GM21576 (cell line): ENCODE results near the gene CFD.
"Not testable (repeated sequence)": the region's sequence is repeated elsewhere in the genome, so short reads cannot be mapped to it uniquely, and the experiment has no call there.

Experiments
- ATAC-seq: cut with Tn5 transposase; IDR thresholded peaks from one replicate; pipeline ENCODE4 v1.9.1; 2021; ENCODE audit warnings: mild to moderate bottlenecking, moderate library complexity; ENCODE audit not compliant: unreplicated experiment

CFD gene

DNA sequence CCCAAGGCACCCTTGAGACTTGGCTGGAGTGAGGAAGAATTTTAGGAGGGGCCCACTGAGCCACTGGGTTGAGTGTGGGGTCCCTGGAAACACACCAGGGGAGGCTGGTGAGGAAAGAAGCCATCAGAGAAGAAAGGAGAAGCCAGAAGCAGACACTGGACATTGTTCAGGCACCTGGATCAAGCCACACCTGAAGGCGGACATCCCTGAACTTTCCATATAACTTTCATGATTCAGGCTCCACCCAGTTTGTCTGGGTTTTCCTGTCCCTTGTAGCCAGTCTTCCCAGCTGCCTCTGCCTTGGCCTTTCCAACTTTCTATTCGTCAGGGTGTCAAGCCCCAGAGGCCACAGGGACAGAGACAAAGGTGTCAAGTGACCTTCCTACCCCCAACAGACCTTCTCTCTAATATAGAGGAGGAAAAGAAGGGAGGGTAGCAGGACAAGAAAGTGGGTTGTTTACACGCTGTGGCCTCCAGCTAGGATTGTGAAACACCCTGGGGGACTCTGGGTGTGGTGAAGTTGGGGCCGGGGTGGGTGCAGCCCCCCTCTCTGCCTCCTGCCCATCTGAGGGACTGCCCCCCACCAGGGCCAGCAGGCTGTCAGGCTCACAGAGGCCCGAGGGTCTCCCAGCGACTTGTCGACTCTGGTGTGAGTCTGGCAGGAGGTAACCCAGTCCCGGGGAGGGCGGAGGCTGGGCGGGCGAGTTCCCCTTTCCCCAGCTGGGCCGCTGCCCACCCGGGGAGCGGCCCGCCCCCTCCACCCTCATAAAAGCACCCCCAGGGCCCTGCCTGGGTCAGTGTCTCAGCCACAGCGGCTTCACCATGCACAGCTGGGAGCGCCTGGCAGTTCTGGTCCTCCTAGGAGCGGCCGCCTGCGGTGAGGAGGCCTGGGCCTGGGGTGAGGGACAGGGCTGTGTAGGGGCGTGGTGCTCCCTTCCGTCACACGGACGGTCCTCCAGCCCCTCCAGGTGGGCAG, at the start of gene CFD:
Gene CFD, plus strand, starts transcription at position 797 of the 976 bp plus-strand sequence. Its CDS starts 26 bp downstream, at position 823.
- ATAC-seq: no peak

GRCh38 chr19:810077-810855, 49.2 kb upstream of the CFD start:
- no peak for ATAC-seq

DNA sequence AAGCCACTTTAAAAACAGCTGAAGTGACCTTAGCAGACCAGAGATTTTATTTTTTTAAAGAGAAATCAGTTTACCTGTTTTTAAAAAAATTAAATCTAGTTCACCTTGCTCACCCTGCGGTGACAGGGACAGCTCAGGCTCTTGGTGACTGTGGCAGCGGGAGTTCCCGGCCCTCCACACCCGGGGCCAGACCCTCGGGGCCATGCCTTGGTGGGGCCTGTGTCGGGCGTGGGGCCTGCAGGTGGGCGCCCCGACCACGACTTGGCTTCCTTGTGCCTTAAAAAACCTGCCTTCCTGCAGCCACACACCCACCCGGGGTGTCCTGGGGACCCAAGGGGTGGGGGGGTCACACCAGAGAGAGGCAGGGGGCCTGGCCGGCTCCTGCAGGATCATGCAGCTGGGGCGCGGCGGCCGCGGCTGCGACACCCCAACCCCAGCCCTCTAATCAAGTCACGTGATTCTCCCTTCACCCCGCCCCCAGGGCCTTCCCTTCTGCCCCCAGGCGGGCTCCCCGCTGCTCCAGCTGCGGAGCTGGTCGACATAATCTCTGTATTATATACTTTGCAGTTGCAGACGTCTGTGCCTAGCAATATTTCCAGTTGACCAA, 48.5 kb upstream of the CFD start:
- ATAC-seq: no peak

DNA sequence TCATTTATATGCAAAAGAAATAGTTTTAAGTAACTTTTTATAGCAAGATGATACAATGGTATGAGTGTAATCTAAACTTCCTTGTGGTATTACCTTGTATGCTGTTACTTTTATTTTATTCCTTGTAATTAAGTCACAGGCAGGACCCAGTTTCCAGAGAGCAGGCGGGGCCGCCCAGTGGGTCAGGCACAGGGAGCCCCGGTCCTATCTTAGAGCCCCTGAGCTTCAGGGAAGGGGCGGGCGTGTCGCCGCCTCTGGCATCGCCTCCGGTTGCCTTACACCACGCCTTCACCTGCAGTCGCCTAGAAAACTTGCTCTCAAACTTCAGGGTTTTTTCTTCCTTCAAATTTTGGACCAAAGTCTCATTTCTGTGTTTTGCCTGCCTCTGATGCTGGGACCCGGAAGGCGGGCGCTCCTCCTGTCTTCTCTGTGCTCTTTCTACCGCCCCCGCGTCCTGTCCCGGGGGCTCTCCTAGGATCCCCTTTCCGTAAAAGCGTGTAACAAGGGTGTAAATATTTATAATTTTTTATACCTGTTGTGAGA, 47.9 kb upstream of the CFD start:
- ATAC-seq: no peak

- no peak for ATAC-seq
Measured at GRCh38 chr19:812049-812746, 47.3 kb upstream of the CFD start.

DNA sequence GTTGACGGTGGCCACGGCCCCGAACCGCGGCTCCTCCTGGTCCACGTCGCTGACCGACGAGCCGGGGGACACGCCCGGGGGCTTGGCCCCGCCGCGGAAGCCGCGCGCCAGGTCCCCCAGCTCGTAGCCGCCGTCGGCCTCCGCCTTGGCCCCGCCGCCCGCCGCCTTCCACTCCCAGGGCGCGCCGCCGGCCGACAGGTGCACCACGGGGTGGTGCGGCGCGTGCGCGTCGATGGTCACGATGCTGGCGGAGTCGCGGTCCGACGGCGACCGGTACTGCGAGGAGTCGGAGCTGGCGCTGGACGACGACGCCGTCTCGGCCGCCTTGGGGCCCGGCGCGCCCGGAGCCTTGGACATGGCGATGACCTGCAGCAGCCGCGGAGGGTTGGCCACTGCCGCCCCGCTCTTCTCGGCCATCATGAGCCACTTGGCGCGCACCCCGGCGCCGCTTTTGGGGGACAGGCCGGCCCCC, 46.7 kb upstream of the CFD start:
- ATAC-seq: no peak

DNA sequence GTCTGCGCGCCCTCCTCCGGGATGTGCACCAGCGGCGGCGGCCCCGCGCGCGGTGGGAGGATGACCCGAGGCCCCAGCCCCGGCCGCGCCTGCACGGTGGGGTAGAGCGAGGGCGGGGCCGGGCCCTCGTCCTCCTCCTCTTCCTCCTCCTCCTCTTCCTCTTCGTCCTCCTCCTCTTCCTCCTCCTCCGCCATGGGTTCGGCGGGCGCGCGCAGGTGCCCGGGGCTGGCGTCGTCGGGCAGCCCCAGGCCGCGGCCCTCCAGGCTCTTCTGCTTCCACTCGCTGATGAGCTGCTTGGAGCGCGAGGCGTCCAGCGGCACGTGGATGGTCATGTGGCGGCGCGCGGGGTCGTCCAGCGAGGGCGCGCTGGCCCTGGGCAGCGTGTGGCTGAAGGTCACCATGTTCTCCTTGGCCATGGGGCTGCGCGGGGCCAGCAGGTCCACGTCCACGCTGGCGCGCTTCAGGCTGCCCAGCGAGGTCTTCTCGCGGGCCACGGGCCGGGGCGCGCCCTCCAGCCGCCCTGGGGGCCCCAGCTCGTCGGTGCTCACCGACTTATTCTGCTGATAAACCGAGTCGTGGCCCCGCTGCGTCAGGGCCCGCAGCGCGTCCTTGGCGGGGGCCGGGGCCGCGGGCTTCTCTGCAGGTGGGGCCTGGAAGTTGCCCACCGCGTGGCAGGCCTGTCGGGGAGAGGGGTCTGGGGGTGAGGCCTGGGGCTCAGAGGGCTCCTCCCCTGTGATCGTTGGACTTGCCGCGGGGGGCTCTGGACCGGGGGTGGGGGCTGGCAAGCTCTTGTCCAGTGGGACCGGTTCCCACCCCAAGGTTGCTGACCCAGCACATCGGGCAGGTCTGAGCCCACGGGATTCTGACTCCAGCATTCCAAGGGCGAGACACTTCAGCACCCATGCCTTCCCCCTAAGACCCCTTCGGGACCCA, 46.0 kb upstream of the CFD start:
- no peak for ATAC-seq

- ATAC-seq: no peak
Measured at GRCh38 chr19:814152-815078, 45.0 kb upstream of the CFD start.

DNA sequence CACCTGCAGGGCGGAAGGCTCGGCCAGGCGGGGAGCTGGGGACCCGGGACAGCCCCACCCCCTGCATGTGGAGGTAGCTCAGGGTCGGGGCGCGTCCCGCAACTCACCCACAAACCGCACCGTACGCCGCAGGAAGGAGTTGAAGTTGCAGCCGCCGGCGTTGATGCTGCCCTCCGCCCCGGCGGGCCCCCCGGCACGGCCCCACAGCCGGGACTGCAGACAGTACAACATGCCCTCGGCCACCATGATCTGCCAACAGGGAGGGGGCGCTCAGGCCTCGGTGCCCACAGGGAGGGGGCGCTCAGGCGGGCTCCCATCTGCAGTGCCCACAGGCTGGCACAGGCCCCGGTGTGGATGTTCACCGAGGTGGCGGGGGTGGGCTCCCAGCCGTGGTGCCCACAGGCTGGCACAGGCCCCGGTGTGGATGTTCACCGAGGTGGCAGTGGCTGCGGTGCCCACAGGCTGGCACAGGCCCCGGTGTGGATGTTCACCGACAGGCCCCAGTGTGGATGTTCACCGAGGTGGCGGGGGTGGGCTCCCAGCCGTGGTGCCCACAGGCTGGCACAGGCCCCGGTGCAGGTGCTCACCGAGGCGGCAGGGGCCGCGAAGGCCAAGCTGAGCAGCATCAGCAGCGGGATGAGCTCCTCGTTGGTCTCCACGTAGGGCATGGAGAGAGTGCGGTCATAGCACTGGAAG, 44.2 kb upstream of the CFD start:
- ATAC-seq: no peak

DNA sequence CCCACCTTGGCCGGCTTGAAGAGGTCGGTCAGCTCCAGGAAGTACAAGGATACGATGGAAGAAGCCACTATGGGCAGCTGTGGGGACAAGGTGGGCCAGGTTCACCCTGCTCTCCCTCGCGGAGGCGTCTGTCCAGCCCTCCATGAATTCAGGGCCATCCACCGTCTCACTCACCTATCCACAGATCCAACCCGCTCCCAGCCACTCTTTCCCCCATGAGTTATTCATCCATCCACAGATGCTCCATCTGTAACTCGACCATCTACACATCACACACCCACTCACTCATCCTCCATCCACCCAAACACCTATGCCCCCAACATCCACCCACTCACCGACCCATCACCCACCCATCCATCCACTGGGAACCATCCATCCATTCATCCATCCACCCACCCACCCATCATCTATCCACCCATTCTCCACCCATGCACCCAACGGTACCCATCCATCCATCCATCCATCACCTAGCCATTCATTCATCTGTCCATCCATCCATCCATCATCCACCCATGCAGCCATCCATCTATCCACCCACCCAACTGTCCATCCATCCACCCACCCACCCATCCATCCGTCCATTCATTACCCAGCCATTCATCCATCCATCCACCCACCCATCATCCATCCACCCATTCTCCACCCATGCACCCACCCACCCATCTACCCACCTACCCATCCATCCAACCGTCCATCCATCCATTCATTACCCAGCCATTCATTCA, 43.5 kb upstream of the CFD start:
- ATAC-seq: no peak

- no peak for ATAC-seq
Measured at GRCh38 chr19:816500-816857, 43.0 kb upstream of the CFD start.

GRCh38 chr19:820212-820611, 39.3 kb upstream of the CFD start:
- not testable (repeated sequence) for ATAC-seq

DNA sequence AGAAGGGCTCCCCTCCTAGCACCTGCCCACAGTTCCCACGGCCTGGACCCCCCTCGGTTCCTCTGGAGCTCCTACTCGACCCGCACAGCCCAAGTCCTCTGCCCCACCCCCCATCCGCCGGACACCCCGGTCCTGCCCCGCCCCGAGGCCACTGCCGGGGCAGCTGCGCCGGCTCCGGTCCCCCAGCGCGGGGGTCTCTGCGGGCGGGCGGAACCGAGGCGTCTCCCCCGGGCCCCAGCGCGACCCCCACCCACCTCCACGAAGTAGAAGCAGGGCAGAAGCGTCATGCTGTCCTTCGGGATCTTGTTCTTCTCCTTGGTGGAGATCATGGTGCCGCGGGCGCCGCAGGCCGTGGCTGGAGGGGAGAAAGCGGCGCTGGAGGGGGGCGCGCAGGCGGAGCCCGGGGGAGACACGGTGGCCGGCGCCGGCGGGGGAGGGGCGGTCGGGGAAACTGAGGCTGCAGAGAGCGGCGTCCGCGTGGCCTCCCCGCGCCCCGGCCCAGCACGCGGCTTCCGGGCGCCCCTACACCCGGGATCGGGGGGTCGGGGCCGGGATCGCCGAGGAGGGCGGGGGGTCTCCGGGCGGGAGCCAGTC, 38.1 kb upstream of the CFD start:
- ATAC-seq: no peak

DNA sequence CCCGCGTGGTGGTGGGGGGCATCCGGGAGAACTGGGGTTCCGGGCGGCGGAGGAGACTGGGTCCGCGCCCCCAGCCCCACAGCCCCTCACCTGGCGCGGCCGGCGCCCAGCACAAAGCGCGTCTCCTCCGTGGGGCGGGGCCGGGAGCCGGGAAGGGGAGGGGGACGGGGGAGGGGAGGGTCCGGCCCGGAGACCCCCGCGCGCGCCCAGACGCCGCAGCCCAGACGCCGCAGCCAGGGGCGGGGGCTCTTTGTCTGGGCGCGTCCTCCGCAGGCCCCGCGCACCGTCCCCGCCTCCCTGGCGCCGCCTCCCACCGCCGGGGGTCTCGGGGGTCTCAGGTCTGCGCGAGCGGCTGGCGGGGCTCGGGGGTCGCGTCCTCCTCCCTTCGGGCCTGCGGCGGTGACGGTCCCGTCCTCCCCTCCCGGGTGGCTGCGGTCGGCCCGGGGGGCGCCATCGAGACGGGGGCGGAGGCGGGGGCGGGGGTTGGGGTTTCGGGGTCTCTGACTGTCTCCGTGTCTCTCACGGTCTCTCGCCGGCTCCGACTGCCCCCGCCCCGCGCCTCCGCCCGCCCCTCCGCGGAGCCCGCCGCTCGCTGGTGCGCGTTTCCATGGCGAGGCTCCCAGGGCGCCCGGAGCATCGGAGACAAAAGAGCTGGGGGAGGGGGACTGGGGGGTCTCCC, 37.5 kb upstream of the CFD start, which contains the start of gene PLPPR3:
Gene PLPPR3, minus strand, starts transcription at position 131 of the 679 bp plus-strand sequence. CDS start 396 bp downstream, outside the sequence.
- no peak for ATAC-seq

DNA sequence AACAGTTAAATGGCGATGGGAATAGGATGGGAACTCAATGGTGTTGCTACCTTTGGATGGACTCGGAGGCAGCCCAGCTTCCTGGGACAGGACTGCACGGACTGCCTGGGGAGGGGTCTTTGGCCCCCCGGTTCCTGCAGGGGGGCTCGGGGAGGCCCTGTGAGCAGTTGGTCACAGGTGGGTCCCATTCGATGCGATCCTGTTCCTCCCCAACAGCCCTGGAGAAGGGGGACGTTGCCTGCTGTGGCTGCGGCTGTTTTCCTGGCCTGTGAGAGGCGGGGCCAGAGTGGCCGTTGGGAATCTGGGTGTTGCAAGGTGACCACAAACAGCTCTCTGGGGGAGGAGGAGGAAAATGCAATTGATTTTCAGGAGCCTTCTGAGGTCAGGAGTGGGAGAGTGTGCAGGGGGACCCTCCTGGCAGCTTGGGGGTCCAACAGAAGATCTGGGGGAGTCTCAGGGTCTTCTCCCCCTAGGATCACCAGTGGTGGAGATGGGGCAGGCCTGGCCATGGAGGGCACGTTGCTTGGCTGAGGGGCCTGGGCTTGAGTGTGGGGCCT, 35.8 kb upstream of the CFD start:
- no peak for ATAC-seq

- ATAC-seq: no peak
Measured at GRCh38 chr19:824885-825284, 34.6 kb upstream of the CFD start.
